GM12891 (cell line): ENCODE measurements around the gene SNAP29.
"Not testable (repeated sequence)": the region's sequence is repeated elsewhere in the genome, so short reads cannot be mapped to it uniquely, and the experiment has no call there.

Experiments
- DNase-seq: peaks from one replicate; pipeline ENCODE4 v3.0.0; 2011; ENCODE audit warnings: low spot score; ENCODE audit not compliant: insufficient read length
- FAIRE-seq: peaks from 2 replicates; lab custom pipeline; 2011; peaks lifted over from hg19 to GRCh38; lab: Jason Lieb, UNC
- PAX5 ChIP-seq: IDR thresholded peaks from 2 replicates; pipeline ENCODE4 v1.6.1; 2011; ENCODE audit warnings: low read length, moderate library complexity, mild to moderate bottlenecking; ENCODE audit not compliant: insufficient read depth, severe bottlenecking
- POLR2A ChIP-seq: IDR thresholded peaks from 2 replicates; pipeline ENCODE4 v1.6.1; 2011; ENCODE audit warnings: low read depth, low read length, control low read depth
- POLR2AphosphoS5 ChIP-seq: IDR thresholded peaks from 2 replicates; pipeline ENCODE4 v1.6.1; 2011; ENCODE audit warnings: low read depth, low read length, control low read depth
- POU2F2 ChIP-seq: IDR thresholded peaks from 2 replicates; pipeline ENCODE4 v1.6.1; 2011; ENCODE audit warnings: low read depth, mild to moderate bottlenecking, control low read depth, low read length, moderate library complexity
- SPI1 ChIP-seq: IDR thresholded peaks from 2 replicates; pipeline ENCODE4 v1.6.1; 2011; ENCODE audit warnings: low read depth, low read length, control low read depth
- TAF1 ChIP-seq: IDR thresholded peaks from 2 replicates; pipeline ENCODE4 v1.6.1; 2011; ENCODE audit warnings: low read depth, low read length, control low read depth

SNAP29 gene

GRCh38 chr22:20816559-20816958 lies 42.2 kb upstream of the SNAP29 start:
- DNase-seq (no peak), FAIRE-seq (no peak)
- TF ChIP-seq TAF1 = no peak
- no peak for TF ChIP-seq POLR2AphosphoS5
- TF ChIP-seq POU2F2 = no peak
- no peak for TF ChIP-seq SPI1
- TF ChIP-seq PAX5 = no peak
- no peak for TF ChIP-seq POLR2A

GRCh38 chr22:20818471-20818870 lies 40.3 kb upstream of the SNAP29 start:
- TF ChIP-seq POLR2A (no peak), POU2F2 (no peak), POLR2AphosphoS5 (no peak), TAF1 (no peak), SPI1 (no peak), PAX5 (no peak)
- FAIRE-seq = no peak

GRCh38 chr22:20819471-20819870 lies 39.3 kb upstream of the SNAP29 start:
- DNase-seq (no peak), FAIRE-seq (no peak)
- no peak for TF ChIP-seq PAX5
- TF ChIP-seq POLR2AphosphoS5 = no peak
- TF ChIP-seq POLR2A = no peak
- no peak for TF ChIP-seq SPI1
- TF ChIP-seq TAF1 = no peak
- no peak for TF ChIP-seq POU2F2

More at GRCh38 chr22:20818471-20818870, 40.3 kb upstream of the SNAP29 start:
- no peak for DNase-seq

- FAIRE-seq, DNase-seq: not testable (repeated sequence)
Measured at GRCh38 chr22:20821717-20822239, 37.0 kb upstream of the SNAP29 start.

GRCh38 chr22:20822240-20822639 lies 36.6 kb upstream of the SNAP29 start:
- DNase-seq = no peak
- TF ChIP-seq POLR2A = no peak
- no peak for TF ChIP-seq TAF1
- TF ChIP-seq PAX5 = no peak
- TF ChIP-seq POLR2AphosphoS5 = no peak
- TF ChIP-seq POU2F2 = no peak
- TF ChIP-seq SPI1 = no peak
- FAIRE-seq = no peak

- FAIRE-seq = no peak
- TF ChIP-seq POU2F2 = no peak
- no peak for TF ChIP-seq POLR2AphosphoS5
- no peak for TF ChIP-seq POLR2A
- TF ChIP-seq TAF1 = no peak
- no peak for TF ChIP-seq SPI1
- TF ChIP-seq PAX5 = no peak
Measured at GRCh38 chr22:20823264-20823663, 35.5 kb upstream of the SNAP29 start.

GRCh38 chr22:20825216-20825615 lies 33.6 kb upstream of the SNAP29 start:
- not testable (repeated sequence) for DNase-seq, FAIRE-seq

More at GRCh38 chr22:20823264-20823663, 35.5 kb upstream of the SNAP29 start:
- DNase-seq = no peak

GRCh38 chr22:20825624-20826023 lies 33.2 kb upstream of the SNAP29 start:
- no peak for FAIRE-seq
- no peak for DNase-seq
- no peak for TF ChIP-seq PAX5
- TF ChIP-seq TAF1 = no peak
- TF ChIP-seq SPI1 = no peak
- TF ChIP-seq POLR2A = no peak
- TF ChIP-seq POLR2AphosphoS5 = no peak
- no peak for TF ChIP-seq POU2F2

- FAIRE-seq, DNase-seq: not testable (repeated sequence)
Measured at GRCh38 chr22:20826373-20827152, 32.2 kb upstream of the SNAP29 start.

- FAIRE-seq = no peak
- DNase-seq = no peak
- TF ChIP-seq POU2F2 (no peak), SPI1 (no peak), PAX5 (no peak), POLR2A (no peak), TAF1 (no peak), POLR2AphosphoS5 (no peak)
Measured at GRCh38 chr22:20829491-20830134, 29.2 kb upstream of the SNAP29 start.
